Right ventricle myocardium inferior (tissue), 1 donor: ENCODE results near the gene RHBDD1. TPM values are rescaled to one million over a fixed set of nuclear protein-coding genes. Genes with fewer than 3 reads are reported as not detected.
"Not testable (repeated sequence)": the region's sequence is repeated elsewhere in the genome, so short reads cannot be mapped to it uniquely, and the experiment has no call there.

Source experiments
- ATAC-seq: fragments of 200-7000 bp; cut with Tn5 transposase; one replicate; pipeline ENCODE4 v1.9.1; 2020; ENCODE audit warnings: mild to moderate bottlenecking, moderate library complexity
- DNase-seq: peaks from one replicate; pipeline ENCODE4 v3.0.0; 2021; ENCODE audit errors: missing footprints
- intact Hi-C: fragments of 100-400 bp; cut with DNase I; formaldehyde crosslinking; loops from one replicate; pipeline ENCODE4 v1.11.0; 2022
- total RNA-seq: library from RNA; stranded (reverse); fragmentation: NEBNext Ultra II Directional; extraction: Animal tissue kit (Norgen Biotek cat#: 25700); gene quantifications from one replicate; pipeline ENCODE4 v1.2.1, GENCODE V29; 2021
- donor health status: DM: no; HTN: yes; CAD: no; lungs with severe emphysema.

Gene RHBDD1
- total RNA-seq, 1 donor from 2014 or later = 30.5 TPM

DNA sequence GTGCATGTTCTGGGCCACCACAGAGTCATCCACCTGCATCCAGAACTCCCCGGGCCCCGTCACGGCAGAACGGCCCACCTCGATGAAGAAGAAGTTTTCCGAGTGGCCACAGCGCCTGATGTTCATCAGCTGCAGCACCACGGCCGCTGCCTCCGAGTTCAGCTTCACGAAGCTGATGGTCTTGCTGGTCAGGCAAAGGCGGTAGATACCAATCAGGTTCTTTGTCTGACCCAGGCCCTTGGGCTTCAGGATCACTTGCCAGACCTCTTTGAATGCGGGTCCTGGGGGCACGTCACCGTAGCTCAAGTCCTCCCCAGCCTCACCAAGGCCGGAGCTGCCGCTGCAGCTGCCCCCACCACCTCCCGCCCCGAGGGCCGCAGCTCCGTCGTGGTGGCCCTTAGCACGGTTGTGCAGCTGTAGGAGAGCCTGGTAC lies 37.8 kb upstream of the RHBDD1 start:
- DNase-seq = peak; percentile 65
- intact Hi-C loops = loop anchor here (5.0 kb wide), 1 partner anchor 146 kb away; no protein-coding TSS in a partner anchor
- no peak for ATAC-seq

DNA sequence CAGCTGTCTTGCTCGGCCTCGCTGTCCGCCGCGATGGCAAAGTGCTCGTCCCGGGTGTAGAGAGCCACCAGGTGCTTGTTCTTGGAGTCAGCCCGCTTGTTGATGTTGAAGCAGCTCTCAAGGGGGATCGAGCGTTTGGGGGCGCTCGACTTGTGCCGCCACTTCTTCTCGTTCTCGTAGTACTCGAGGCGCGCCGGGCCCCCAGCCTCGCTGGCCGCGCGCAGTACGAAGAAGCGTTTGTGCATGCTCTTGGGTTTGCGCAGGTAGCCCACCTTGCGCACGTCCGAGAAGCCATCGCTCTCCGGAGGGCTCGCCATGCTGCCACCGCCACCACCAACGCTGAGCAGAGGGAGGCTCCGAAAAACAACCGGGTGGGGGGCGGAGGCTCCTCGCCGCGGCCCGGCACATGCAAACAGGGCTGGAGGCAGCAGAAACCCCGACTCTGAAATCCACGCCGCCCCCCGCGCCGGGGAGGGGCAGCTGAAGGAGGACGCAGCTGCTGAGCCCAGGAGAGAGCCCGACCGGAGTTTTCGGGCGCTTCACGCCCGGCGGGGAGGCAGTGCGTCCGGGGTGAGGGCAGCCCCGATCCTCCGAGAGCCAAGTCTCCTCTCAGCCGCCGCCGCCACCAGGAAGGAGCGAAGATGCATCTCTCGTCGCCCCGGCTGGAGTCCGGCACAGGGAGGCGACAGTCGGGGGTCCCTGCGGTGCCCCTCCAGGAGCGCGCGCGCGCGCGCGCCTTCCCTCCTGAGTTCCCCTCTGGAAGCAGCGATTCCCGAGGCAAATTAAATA lies 37.2 kb upstream of the RHBDD1 start:
- DNase-seq = peak; percentile 73
- ATAC-seq = no peak
- intact Hi-C loops = loop anchor here (5.0 kb wide), 1 partner anchor 146 kb away; no protein-coding TSS in a partner anchor

DNA sequence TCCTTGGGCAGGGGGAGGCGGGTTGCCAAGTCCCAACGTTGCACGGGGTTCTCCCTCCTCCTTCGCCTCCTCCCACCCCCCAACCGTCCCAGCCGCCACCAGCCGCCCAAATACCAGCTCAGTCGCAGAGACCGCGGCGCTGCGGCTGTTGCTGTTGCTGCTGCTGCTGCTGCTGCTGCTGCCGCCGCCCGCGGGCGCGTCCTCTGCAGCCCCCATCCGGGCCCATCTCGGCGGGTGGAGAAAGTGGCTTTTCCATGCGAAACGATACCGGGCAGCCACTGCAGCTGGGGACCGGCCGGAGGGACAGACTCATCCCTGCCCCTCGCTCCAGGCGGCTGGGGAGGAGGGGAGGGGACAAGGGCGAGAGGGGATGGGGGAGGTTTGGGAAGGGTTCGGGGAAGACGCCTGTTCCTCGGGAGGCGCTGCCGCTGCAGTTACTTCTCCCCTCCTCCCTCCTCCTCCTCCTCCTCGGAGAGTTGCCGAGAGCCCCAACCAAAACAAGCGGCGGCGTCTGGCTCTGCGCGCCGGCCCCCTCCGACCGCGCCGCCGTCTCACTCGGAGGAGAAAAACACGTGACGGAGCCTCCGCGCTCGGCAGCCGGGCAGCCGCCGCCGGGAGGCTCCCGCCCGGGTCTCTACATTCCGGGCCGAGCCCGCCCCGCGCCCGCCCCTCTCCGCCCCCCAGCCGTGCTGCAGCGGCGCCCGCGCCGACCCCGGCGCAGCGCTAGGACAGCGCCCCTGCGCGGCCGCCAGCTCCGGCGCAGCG lies 36.5 kb upstream of the RHBDD1 start, which contains the start of gene IRS1:
TSS of gene IRS1 (minus strand) at position 610 of the 765 bp plus-strand sequence. CDS start 1,082 bp downstream, outside the sequence.
- intact Hi-C loops = loop anchor here (5.0 kb wide), 1 partner anchor 147 kb away; no protein-coding TSS in a partner anchor
- ATAC-seq (peak; percentile 56), DNase-seq (peak; percentile 84)

DNA sequence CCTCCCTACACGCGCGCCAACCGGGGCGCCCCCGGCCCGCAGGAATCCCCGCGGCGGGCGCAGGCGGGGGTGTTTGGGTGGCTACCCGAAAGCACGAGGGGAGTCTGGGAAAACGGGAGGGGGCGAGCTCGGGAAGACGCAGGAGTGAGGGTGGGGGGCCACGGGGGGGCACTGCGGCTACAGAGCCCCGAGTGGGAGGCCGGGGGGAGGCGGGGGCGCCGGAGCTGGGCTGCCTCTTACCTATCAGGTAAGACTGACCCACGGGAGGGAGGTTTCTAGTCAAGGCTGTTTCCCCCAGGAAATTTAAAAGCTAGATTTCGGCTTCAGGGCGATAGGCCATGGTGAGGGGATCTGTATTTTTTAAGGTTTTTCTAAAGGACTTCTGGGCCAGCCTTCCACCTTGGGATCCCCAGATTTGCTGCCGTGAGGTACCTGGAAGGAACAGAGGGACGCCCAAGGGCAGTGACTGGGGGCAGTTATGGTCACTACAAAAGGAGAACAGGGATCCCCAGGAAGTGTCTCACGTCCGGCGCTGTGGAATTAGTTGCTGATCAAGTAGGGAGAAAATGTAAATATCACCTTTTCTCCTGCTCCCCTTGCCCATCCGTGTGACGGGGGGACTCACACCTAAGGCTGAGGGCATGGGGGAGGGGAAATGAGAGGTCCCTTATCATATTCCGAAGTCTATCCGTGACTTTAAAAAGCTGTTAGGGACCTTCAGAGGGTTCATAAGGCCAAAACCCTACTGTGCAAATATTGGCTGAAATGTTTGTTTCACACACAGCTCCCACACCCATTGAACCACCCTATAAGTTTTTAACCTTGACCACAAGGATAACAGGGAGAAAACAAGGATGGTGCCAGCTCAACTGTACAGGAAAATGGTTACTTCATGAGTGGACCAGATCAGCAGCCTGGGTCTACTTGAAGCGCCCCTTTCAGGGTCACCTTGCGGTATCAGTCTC lies 35.6 kb upstream of the RHBDD1 start:
- ATAC-seq = no peak
- DNase-seq = peak; percentile 73
- intact Hi-C loops = loop anchor here (2.0 to 5.0 kb wide), 7 partner anchors 35 to 1131 kb away; no protein-coding TSS in a partner anchor

DNA sequence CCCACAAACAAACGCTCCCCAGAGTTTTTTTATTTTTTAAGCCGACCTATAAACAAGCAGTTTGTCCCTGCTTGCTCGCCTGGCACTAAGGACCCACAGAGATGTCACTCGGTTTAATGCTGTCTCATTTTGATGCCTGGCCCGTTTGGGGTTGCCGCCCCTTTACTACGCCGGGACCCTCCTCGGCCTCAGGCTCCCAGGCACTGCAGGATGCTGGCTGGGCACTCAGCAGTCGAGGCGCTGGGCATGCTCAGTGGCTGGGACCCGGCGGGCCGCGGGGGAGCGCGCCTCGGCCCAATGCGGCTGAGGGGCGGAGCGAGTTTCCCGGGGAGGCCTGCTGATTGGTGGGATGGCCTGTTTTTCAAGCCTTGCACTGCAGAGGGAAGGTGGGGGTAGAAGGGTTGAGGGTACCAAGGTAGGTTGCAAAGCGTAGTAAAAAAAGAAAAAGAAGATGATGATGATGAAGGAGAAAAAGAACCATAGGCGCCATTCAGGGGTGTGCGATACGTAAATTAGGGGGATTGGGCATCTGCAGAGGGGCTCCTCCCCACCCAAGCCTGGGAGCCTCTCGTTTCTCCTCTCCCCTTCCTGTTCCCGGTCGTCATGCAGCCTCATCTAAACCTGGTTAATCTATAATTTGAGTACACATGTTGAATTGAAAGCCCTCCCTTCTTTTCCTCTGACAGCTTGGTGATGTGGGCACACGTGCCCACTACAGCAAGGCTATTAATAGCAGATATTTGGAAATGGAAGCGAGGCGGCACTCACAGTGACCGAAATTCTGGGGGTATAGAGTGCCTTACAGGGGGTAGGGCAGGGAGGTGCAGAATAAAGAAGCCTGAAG lies 34.7 kb upstream of the RHBDD1 start:
- intact Hi-C loops = loop anchor here (2.0 to 5.0 kb wide), 6 partner anchors 34 to 1132 kb away; no protein-coding TSS in a partner anchor
- DNase-seq (peak; percentile 86), ATAC-seq (peak; percentile 85)

DNA sequence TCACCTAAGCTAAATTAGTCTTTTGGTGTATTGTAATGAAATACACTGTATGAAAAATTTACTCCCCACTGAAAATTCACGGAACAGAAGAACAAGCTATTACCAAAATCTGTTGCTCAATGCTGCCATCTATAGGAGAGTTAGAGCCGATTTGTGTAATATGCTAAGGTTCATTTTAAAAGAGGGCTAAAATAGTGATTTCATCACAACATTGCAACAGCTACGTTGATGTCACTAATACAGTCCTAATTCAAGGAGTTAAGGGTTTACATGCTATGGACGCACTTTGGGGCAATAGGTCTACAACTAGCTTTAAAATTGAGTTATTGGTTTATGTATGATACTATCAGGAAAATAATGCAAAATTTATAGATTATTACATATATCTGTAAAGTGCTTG lies 33.3 kb upstream of the RHBDD1 start:
- no peak for ATAC-seq
- intact Hi-C loops = loop anchor here (2.0 to 5.0 kb wide), 3 partner anchors 670 to 914 kb away; no protein-coding TSS in a partner anchor
- no peak for DNase-seq

DNA sequence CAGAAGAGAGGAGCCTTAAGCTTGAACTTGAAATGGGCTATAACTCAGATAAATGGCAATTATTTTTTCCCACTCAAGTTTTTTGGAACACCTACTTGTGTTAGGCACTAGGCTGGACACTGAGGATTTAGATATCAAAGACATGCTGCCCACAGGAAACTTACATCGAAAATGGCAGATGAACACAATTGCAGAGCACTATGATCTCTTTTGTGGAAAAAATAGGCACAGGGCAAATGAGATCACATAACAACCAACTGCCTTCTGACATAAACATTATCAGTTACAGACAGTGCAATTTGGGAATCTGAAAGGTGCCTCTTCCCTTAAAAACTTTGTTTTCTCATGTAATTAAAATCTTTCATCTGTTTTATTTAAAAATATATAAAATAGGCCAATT lies 32.4 kb upstream of the RHBDD1 start:
- ATAC-seq (no peak), DNase-seq (no peak)
- intact Hi-C loops = loop anchor here (2.0 to 5.0 kb wide), 3 partner anchors 671 to 915 kb away; no protein-coding TSS in a partner anchor

DNA sequence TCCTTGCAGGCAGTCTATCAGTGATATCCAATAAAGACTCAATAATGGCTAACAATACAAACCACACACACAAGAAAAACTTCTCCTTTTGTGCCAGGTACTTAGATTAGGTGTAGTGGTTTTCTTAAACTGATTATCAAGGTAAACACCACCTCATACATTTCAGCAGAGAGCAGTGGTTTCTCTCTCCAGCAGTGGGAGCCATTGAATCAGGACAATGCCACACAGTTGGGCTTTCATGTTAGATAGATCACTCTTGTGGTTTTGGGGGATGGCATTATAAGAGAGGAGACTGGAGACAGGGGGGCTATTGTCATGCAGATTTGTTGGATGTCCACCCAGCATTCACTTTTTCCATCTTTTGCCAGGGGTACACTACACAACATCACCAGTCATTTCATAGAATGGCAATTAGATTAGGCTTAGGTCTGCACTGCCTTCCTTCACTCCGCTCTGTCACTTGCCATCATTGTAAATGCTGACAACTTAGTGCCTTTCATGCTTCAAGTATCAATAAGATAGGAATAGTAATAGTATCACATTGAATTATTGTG lies 22.6 kb upstream of the RHBDD1 start:
- no peak for DNase-seq
- no peak for ATAC-seq
- intact Hi-C loops = no loop called here

DNA sequence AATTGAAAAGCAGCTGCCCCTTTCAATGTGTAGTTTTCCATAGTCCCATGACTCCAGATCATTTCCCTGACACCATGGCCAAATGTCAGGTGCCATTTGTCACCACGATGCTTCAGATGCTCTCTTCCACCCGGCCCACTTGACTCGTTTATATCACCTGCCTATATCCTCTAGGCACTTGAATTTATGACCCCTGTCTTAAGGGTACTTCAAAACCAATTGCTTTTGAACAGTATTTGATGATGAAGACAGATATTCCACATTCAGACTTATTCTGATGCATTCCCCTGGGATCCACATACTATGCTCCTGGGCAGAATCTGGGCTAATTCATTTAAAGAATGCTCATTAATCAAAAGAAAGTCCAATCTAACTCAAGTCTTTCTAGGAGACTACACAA lies 16.9 kb upstream of the RHBDD1 start:
- intact Hi-C loops = no loop called here
- DNase-seq (no peak), ATAC-seq (no peak)

DNA sequence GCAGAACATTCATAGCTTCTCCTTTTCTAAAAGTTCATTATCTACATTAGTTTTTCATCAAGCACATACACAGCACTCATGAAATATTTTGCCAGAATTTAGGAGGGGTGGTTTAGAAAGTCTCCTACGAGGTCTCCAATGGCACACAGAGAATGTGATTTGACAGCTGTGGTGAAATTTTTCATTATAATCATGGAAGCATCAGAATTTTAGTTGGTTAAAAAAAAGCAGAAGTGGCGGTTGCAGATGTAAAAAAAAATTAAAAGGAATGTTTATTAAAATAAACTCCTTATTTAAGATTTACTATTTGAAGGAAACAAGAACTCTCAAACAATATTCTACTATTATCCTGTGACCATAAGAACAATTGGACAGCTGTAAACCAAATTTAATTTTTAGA lies 10.8 kb upstream of the RHBDD1 start:
- intact Hi-C loops = no loop called here

DNA sequence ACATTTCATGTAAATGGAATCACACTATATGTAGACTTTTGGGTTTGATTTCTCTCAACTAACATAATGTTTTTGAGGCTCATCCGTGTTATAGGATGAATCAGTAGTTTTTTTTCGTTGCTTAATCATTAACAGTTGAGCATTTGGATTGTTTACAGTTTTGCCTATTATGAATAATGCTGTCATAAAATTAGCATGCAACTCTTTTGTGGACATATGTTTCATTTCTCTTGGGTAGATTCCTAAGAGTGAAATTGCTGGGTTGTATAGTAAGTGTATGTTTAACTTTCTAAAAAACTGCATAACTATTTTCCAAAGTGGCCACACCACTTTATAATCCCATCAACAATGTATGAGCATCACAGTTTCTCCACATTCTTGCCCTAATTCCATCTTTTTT lies 7.7 kb upstream of the RHBDD1 start:
- ATAC-seq (no peak), DNase-seq (no peak)
- intact Hi-C loops = no loop called here

More for the DNA sequence above, 10.8 kb upstream of the RHBDD1 start:
- DNase-seq (no peak), ATAC-seq (no peak)

DNA sequence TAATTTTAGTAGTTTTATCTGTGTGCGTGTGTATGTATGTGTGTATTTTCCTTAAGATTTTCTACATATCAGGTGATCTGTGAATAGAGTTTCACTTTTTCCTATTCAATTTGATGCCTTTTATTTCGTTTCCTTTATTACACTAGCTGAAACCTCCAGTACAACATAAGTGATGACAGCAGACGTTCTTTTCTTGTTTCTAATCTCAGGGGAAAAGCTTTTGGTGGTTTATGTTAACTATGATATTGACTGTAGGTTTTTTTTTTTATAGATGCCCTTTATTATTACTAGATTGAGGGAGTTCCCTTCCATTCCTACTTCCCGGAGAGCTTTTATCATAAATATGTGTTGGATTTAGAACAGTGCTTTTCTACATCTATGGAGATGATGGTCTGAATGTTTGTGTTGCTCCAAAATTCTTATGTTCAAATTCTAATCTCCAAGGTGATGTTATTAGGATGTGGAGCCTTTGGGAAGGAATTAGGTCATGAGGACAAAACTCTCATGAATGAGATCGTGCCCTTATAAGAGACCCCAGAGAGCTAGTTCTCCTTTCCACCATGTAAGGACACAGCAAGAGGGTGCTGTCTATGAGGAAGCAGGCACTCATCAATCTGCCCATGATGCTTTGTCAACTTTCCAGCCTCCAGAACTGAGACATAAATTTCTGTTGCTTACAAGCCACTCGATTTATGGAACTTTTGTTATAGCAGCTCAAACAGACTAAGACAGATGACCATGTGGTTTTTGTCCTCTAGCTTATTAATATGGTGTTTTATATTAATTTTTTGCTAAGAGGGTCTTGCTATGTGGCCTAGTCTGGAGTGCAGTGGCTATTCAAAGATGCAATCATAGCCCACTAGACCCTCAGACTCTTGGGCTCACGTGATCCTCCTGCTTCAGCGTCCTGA lies 5.9 kb upstream of the RHBDD1 start:
- DNase-seq = no peak
- intact Hi-C loops = loop anchor here (10.0 kb wide), 2 partner anchors 65 to 155 kb away; no protein-coding TSS in a partner anchor
- no peak for ATAC-seq

DNA sequence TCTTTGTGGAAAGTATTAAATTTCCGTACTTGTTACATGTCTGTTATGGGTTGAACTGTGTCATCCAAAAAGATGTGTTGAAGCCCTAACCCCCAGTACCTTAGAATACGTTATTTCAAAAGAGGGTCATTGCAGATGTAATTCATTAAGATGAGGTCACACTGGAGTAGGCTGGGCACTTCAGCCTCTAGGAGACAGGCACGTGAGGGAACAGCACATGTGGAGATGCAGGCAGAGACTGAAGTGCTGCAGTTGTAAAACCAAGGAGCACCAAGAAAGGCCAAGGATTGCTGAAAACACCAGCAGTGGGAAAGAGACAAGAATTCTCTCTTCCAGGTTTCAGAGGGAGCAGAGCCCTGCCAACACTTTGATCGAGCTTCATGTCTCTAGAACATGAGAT lies 4.6 kb upstream of the RHBDD1 start:
- ATAC-seq = no peak
- intact Hi-C loops = loop anchor here (10.0 kb wide), 2 partner anchors 64 to 154 kb away; no protein-coding TSS in a partner anchor
- DNase-seq = no peak

DNA sequence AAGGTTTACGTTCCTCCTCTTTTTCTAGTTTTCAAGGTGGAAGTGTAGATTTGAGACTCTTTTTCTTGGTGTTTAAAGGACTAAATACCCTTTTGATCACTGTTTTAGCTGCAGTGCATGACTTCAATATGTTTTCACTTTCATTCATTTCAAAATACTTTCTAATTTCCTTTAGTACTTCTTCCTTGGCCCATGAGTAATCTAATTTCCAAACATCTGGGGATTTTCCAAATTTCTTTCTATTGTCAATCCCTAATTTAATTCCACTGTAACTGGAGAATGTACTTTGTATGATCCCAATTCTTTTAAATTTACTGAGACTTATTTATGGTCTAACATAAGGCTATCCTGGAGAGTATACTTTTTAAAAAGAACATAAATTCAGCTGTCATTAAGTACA lies 3.8 kb upstream of the RHBDD1 start:
- no peak for ATAC-seq
- intact Hi-C loops = loop anchor here (10.0 kb wide), 2 partner anchors 63 to 153 kb away; no protein-coding TSS in a partner anchor
- no peak for DNase-seq

DNA sequence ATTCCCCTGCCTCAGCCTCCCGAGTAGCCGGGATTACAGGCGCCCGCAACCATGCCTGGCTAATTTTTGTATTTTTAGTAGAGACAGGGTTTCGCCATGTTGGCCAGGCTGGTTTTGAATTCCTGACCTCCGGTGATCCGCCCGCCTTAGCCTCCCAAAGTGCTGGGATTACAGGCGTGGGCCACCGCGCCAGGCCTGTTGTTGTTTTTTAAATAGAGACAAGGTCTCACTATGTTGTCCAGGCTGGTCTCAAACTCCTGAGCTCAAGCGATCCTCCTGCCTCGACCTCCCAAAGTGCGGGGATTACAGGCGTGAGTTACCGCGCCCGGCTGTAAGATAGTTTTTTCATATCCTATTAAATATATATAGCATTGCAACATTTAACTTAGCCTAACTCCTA lies 974 bp upstream of the RHBDD1 start:
- ATAC-seq, DNase-seq: not testable (repeated sequence)
- intact Hi-C loops = loop anchor here (2.0 to 10.0 kb wide), 3 partner anchors 34 to 150 kb away; no protein-coding TSS in a partner anchor

DNA sequence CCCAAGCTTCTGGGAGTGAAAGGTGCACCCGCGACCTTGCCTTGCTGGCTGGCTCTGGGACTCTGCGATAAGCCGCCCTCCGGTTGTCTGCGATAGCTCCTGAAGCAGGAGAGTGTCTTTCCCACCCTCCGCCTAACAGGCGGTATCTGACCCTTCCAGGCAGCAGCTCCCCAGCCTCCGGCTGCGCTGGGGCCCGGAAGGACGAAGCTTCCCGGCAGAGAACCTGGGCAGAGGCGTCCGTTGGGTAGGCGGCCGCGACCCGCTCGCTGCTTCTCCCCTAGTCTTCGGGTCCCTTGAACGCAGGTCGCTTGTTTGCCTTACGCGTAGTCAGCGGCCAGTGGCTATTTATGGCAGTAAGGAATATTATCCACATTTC lies 446 bp upstream of the RHBDD1 start:
- ATAC-seq (peak; percentile 47), DNase-seq (peak; percentile 76)
- intact Hi-C loops = loop anchor here (2.0 to 10.0 kb wide), 3 partner anchors 35 to 149 kb away; no protein-coding TSS in a partner anchor
